ENCODE results near the gene PRSS33.

- no peak for TF ChIP-seq POLR2A (IDR thresholded peaks at IDR 0.05; ENCODE audit: low read length)
- TF ChIP-seq CBX2 (IDR thresholded peaks at IDR 0.05; ENCODE audit: borderline replicate concordance, low read depth) = no peak
- TF ChIP-seq SMC3 (IDR thresholded peaks at IDR 0.05) = no peak
- TF ChIP-seq EP300 (IDR thresholded peaks at IDR 0.05) = no peak
- no peak for TF ChIP-seq CTCF (IDR thresholded peaks at IDR 0.05)
- TF ChIP-seq, protein P1, sequence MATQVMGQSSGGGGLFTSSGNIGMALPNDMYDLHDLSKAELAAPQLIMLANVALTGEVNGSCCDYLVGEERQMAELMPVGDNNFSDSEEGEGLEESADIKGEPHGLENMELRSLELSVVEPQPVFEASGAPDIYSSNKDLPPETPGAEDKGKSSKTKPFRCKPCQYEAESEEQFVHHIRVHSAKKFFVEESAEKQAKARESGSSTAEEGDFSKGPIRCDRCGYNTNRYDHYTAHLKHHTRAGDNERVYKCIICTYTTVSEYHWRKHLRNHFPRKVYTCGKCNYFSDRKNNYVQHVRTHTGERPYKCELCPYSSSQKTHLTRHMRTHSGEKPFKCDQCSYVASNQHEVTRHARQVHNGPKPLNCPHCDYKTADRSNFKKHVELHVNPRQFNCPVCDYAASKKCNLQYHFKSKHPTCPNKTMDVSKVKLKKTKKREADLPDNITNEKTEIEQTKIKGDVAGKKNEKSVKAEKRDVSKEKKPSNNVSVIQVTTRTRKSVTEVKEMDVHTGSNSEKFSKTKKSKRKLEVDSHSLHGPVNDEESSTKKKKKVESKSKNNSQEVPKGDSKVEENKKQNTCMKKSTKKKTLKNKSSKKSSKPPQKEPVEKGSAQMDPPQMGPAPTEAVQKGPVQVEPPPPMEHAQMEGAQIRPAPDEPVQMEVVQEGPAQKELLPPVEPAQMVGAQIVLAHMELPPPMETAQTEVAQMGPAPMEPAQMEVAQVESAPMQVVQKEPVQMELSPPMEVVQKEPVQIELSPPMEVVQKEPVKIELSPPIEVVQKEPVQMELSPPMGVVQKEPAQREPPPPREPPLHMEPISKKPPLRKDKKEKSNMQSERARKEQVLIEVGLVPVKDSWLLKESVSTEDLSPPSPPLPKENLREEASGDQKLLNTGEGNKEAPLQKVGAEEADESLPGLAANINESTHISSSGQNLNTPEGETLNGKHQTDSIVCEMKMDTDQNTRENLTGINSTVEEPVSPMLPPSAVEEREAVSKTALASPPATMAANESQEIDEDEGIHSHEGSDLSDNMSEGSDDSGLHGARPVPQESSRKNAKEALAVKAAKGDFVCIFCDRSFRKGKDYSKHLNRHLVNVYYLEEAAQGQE (IDR thresholded peaks at IDR 0.05) = no peak
- no peak for TF ChIP-seq ZFP36 (IDR thresholded peaks at IDR 0.05; ENCODE audit: borderline replicate concordance, partially characterized antibody)
- TF ChIP-seq HDAC2 (IDR thresholded peaks at IDR 0.05) = no peak
- no peak for TF ChIP-seq PBX3 (IDR thresholded peaks at IDR 0.05)
- no peak for TF ChIP-seq RCOR1 (IDR thresholded peaks at IDR 0.05; ENCODE audit: low read depth, low read length)
- no peak for TF ChIP-seq PHF8 (IDR thresholded peaks at IDR 0.05; ENCODE audit: borderline replicate concordance, low read depth)
Measured at GRCh38 chr16:2818272-2818876, 31.0 kb upstream of the PRSS33 start.
